Psoas muscle (tissue), 8 donors: ENCODE results near the gene PELI2. TPM values are rescaled to one million over a fixed set of nuclear protein-coding genes. Genes with fewer than 3 reads are reported as not detected.

Source experiments
- ATAC-seq, 4 donors: fragments of 200-7000 bp; cut with Tn5 transposase; one replicate each; pipeline ENCODE4 v1.9.1; 2020; ENCODE audit warnings: moderate library complexity in 3 of 4, mild to moderate bottlenecking in 2 of 4
- DNase-seq, 2 donors: peaks; one replicate each; pipeline ENCODE4 v3.0.0-alpha.2; 2020
- H3K27ac ChIP-seq: fragments of 200-600 bp; one replicate; pipeline ENCODE4 v1.8.0; 2022
- H3K27me3 ChIP-seq, 3 donors: fragments of 200-600 bp in 1 of 3; one replicate each; pipeline versions ENCODE4 v1.6.1 to v1.8.0; 2013 to 2022; ENCODE audit warnings: low read length in 2 of 3, mild to moderate bottlenecking in 2 of 3, moderate library complexity in 1 of 3; ENCODE audit not compliant: insufficient read depth in 3 of 3
- H3K36me3 ChIP-seq, 2 donors: fragments of 200-600 bp in 1 of 2; one replicate each; pipeline versions ENCODE4 v1.6.1 to v1.8.0; 2013 to 2022; ENCODE audit warnings: low read depth in 1 of 2, mild to moderate bottlenecking in 1 of 2, moderate library complexity in 1 of 2; ENCODE audit not compliant: insufficient read depth in 1 of 2
- H3K4me1 ChIP-seq: fragments of 200-600 bp; one replicate; pipeline ENCODE4 v1.8.0; 2022
- H3K4me3 ChIP-seq: fragments of 200-600 bp; one replicate; pipeline ENCODE4 v1.8.0; 2022; ENCODE audit warnings: mild to moderate bottlenecking
- H3K9me3 ChIP-seq: fragments of 200-600 bp; one replicate; pipeline ENCODE4 v1.8.0; 2022
- CTCF ChIP-seq: fragments of 200-600 bp; IDR thresholded peaks from one replicate; pipeline ENCODE4 v1.8.0; 2022; ENCODE audit warnings: antibody characterized with exemption
- WGBS, 3 donors: extraction: QIAGEN DNeasy Blood & Tissue Kit; methylation state at CpG; one replicate each; pipeline versions ENCODE4 v1.1.6 to v1.1.7; 2013; 5-methylcytosine and 5-hydroxymethylcytosine counted together
- intact Hi-C, 2 donors: fragments of 100-400 bp; cut with DNase I; formaldehyde crosslinking; loops; one replicate each; pipeline versions ENCODE4 v1.11.0 to v1.14.2; 2022
- polyA plus RNA-seq, 3 donors: library from polyadenylated mRNA; stranded (reverse); fragments of 200-250 nt; gene quantifications; one replicate each; pipeline ENCODE4 v1.2.3, GENCODE V29; 2013
- total RNA-seq, 4 donors: library from RNA; stranded (reverse); fragmentation: NEBNext Ultra II Directional in 2 of 4; extraction: Animal tissue kit (Norgen Biotek cat#: 25700) in 2 of 4; gene quantifications; one replicate each; pipeline versions ENCODE4 v1.2.1 to v1.2.4, GENCODE V29; 2021 to 2023
- donor health status: healthy with polysubstance abuse.
- donor health status: DM: no; HTN: no; CAD: no; lungs with moderate emphysema.
- donor health status: Bipolar disorder and iron deficiency.
- donor health status: healthy.
- donor health status: DM: yes; HTN: yes; CAD: no.
- donor health status: DM: no; HTN: no; CAD: no.
- donor health status: DM: no; HTN: no; CAD: no.
- donor health status: DM: yes; HTN: yes; CAD: no.

The PELI2 gene
- total and polyA plus RNA-seq, 7 donors: 0.44 to 2.9 (median 1.9) TPM

GRCh38 chr14:56175773-56176172 lies 57.6 kb downstream of the PELI2 start:
- Histone ChIP-seq H3K27me3 (no peaks in the 10 kb centered on the region), H3K9me3 (no peaks in the 10 kb centered on the region), H3K27ac (no peak overlapping the region), H3K4me1 (no peaks in the 10 kb centered on the region), H3K36me3 (no peaks in the 10 kb centered on the region), H3K4me3 (no peak overlapping the region)
- WGBS, 3 donors: 72 to 77% (median 76%) methylated on average over 2 of the region's 2 CpGs
- DNase-seq: no peak
- ATAC-seq: no peak
- intact Hi-C loops: no loop called here
- TF ChIP-seq CTCF: no peak

DNA sequence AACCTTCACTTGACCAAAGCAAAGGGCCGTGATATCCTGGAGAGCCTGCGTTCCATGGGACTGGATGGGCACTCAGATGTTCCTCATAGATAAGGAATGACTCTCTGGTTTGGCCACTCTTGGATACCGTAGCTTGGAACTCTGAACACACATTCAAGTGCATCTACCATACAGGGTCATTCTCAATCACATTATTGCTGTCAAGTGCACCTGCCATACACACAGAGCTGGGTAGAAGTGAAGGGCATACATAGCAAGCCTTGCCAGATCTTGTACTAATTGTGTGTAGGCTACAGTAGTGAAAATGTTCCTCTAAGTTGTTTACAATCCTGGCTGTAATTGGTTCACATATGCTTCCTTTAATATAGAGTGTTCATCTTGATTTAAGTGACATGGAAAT lies 58.3 kb downstream of the PELI2 start:
- intact Hi-C loops: no loop called here
- 94 to 96% (median 95%) methylated on average over 3 of the region's 3 CpGs for WGBS, 3 donors

GRCh38 chr14:56177036-56177435 lies 58.8 kb downstream of the PELI2 start:
- H3K4me1 ChIP-seq: no peaks in the 10 kb centered on the region
- H3K27ac ChIP-seq: no peak overlapping the region
- no peaks in the 10 kb centered on the region for H3K9me3 ChIP-seq
- intact Hi-C loops: no loop called here
- no peaks in the 10 kb centered on the region for H3K27me3 ChIP-seq
- 56 to 71% (median 65%) methylated on average over 2 of the region's 2 CpGs for WGBS, 3 donors
- TF ChIP-seq CTCF: no peak
- no peak overlapping the region for H3K4me3 ChIP-seq
- H3K36me3 ChIP-seq: no peaks in the 10 kb centered on the region
- no peak for DNase-seq
- no peak for ATAC-seq

More for the DNA sequence above, 58.3 kb downstream of the PELI2 start:
- no peak overlapping the region for H3K27ac ChIP-seq
- no peak overlapping the region for H3K4me3 ChIP-seq
- H3K4me1 ChIP-seq: no peaks in the 10 kb centered on the region
- ATAC-seq: no peak
- no peak for DNase-seq
- no peak for TF ChIP-seq CTCF
- no peaks in the 10 kb centered on the region for H3K9me3 ChIP-seq
- H3K36me3 ChIP-seq: no peaks in the 10 kb centered on the region
- no peaks in the 10 kb centered on the region for H3K27me3 ChIP-seq

DNA sequence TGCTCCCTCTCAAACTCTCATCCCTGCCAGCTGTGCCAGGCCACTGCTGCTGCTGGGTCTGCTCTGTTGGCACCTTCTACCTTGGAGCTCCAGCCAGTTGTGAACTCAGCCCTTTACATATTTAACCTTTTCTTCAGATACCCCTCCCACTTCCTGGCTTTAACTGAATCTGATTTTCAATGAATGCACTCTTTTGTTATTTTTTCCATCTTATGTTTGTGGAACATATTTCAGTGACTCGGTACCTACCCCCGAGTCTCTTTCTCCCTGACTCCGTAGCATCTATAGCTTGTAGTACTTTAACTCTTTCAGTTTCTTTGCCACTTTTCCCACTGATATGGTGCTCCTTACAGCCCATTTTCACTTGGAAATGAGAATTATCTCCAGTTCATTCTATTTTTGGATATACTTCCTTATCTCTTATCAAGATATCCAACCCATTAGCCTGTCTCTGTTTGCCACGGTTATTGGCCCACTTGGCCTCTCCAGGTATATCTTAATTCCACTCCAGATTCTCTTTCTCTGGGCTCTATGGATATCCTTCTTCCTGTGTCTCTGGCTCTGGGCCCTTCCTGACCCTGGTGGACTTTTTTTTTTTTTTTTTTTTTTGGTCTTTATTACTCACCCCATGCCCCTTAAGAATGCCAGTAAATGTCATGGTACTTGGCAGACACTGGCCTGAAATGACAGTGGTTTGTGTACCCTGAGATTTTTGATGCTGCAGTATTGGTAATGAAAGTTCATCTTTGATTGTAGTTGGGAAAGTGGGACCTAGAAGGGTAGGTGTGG lies 62.7 kb downstream of the PELI2 start:
- no peak for TF ChIP-seq CTCF
- Histone ChIP-seq H3K9me3 (no peaks in the 10 kb centered on the region), H3K4me3 (no peak overlapping the region), H3K27me3 (no peaks in the 10 kb centered on the region), H3K4me1 (no peaks in the 10 kb centered on the region), H3K36me3 (no peaks in the 10 kb centered on the region), H3K27ac (no peak overlapping the region)
- 83 to 87% (median 84%) methylated on average over 4 of the region's 4 CpGs for WGBS, 3 donors
- DNase-seq: no peak
- ATAC-seq: no peak
- intact Hi-C loops: no loop called here

DNA sequence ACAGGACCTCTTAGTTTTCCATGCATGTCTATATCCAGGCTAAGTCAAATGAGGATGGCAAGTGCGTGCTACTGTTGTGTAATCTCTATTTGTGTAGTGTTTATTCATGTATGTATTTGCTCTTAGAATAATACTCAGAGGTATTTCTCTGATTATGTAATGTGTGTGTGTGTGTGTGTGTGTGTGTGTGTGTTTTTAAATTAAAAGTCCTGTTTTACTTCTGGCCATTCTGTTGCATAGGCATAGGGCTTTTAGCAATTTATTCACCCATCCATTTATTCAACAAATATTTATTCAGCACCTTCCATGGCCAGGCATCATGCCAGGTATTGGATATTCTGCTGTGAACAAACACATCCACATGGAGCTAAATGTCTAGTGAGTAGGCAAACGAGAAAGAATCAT lies 63.5 kb downstream of the PELI2 start:
- intact Hi-C loops: no loop called here
- Histone ChIP-seq H3K27me3 (no peaks in the 10 kb centered on the region), H3K27ac (no peak overlapping the region), H3K9me3 (no peaks in the 10 kb centered on the region), H3K4me3 (no peak overlapping the region), H3K4me1 (no peaks in the 10 kb centered on the region), H3K36me3 (no peaks in the 10 kb centered on the region)
- no peak for ATAC-seq
- 81 to 86% (median 85%) methylated on average over 2 of the region's 2 CpGs for WGBS, 3 donors
- no peak for DNase-seq
- TF ChIP-seq CTCF: no peak
